ENCODE results near the gene IGF2BP2.
"Not testable (repeated sequence)": the region's sequence is repeated elsewhere in the genome, so short reads cannot be mapped to it uniquely, and the experiment has no call there.

The IGF2BP2 gene

DNA sequence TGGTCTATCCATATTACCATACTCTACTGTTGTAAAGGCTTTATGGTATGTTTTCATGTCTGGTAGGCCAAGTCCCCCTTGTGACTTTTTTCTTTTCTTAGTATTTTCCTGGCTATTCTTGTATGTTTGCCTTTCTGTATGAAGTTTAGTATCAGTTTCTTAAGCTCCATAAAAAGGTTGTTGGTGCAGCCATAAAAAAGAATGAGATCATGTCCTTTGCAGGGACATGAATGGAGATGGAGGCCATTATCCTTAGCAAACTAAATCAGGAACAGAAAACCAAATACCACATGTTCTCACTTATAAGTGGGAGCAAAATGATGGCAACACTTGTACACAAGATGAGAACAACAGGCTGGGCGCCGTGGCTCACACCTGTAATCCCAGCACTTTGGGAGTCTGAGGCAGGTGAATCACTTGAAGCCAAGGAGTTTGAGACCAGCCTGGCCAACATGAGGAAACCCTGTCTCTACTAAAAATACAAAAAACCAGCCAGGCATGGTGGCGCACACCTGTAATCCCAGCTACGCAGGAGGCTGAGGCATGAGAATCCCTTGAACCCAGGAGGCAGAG is 13.7 kb upstream of the IGF2BP2 start:
- not testable (repeated sequence) for DNase-seq (ENCODE audit: low read depth in 2 of 3, low spot score in 2 of 3)

DNA sequence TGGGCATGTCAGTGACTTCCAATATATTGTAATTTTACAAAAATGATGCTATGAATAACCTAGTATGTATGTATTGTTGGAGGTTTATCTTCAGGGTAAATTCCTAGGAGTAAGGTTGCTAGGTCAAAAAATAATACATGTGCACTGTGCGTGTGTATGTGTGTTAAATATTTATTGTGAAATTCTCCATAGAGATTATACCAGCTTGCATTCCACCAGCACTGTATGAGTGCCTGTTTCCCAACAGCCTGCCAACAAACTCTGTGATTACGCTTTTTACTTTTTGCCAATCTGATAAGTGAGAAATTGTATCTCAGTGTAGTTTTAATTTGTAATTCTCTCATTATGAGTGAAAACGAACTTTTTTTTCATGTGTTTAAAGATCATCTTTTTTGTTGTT is 12.6 kb upstream of the IGF2BP2 start:
- no peak for DNase-seq (ENCODE audit: low read depth in 2 of 3, low spot score in 2 of 3)

DNA sequence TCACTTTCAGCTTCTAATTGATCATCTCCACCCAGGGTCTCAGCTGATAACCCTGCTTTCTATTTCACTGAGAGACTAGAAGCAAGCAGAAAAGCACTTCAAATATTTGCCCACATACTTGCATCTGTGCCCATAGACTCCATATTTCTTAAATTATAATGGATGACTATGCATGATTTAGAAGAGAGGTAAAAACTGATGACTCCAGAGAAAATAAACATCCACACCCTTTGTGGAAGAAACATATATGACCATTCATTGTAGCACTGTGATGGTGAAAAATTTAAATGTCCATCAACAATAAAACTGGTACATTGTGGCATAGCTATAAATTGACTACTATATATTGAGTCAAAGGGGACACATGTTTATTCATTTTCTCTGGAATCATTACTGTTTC is 7.1 kb upstream of the IGF2BP2 start:
- no peak for DNase-seq (ENCODE audit: low read depth in 2 of 3, low spot score in 2 of 3)

DNA sequence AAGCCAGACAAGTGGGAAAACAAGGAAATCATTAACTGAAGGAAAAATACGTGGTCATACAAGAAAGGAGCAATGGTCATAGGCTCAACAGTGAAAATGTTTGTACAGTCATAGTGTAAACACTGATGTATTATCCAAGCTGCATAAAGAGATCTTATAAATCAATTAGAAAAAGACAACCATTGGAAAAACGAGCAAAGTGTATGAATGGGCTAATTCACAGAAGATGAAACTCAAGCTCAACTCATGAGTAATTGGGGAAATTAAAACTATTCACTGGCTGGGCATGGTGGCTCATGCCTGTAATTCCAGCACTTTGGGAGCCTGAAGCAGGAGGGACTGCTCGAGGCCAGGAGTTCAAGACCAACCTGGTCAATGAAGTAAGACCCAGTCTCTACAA is 6.4 kb upstream of the IGF2BP2 start:
- no peak for DNase-seq (ENCODE audit: low read depth in 2 of 3, low spot score in 2 of 3)

- DNase-seq (ENCODE audit: low read depth in 2 of 3, low spot score in 2 of 3), result no peak
Measured at GRCh38 chr3:185830018-185830797, 5.4 kb upstream of the IGF2BP2 start.

- DNase-seq (ENCODE audit: low read depth in 2 of 3, low spot score in 2 of 3), result no peak
Measured at GRCh38 chr3:185828755-185829154, 3.9 kb upstream of the IGF2BP2 start.

DNA sequence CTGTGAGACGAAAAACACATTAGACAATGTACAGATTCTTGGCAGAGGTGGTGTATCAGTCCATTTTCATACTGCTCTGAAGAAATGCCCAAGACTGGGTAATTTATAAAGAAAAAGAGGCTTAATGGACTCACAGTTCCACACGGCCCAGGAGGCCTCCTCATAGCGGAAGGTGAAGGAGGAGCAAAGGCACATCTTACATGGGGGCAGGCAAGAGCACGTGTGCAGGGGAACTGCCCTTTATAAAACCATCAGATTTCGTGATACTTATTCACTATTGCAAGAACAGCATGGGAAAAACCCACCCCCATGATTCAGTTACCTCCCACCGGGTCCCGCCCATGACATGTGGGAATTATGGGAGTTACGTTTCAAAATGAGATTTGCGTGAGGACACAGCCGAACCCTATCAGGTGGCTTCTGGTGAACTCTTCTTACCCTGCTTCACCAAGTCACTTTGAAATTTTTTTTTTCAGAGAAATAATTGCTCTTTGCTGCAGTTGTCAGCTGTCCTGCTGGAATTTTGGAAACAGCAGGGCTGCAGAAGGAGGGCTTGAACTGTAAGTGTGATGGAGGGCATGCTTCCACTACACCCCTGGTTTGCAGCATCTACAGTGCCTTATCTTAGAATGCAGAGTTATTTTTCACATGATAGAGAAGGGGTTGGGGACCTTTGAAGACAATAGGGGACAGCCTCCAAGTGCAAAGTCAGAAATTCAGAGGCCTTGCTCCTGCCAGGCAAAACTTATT is 2.9 kb upstream of the IGF2BP2 start:
- no peak for DNase-seq (ENCODE audit: low read depth in 2 of 3, low spot score in 2 of 3)

- no peak for DNase-seq (ENCODE audit: low read depth in 2 of 3, low spot score in 2 of 3)
Measured at GRCh38 chr3:185825639-185826481, 1.0 kb upstream of the IGF2BP2 start.

DNA sequence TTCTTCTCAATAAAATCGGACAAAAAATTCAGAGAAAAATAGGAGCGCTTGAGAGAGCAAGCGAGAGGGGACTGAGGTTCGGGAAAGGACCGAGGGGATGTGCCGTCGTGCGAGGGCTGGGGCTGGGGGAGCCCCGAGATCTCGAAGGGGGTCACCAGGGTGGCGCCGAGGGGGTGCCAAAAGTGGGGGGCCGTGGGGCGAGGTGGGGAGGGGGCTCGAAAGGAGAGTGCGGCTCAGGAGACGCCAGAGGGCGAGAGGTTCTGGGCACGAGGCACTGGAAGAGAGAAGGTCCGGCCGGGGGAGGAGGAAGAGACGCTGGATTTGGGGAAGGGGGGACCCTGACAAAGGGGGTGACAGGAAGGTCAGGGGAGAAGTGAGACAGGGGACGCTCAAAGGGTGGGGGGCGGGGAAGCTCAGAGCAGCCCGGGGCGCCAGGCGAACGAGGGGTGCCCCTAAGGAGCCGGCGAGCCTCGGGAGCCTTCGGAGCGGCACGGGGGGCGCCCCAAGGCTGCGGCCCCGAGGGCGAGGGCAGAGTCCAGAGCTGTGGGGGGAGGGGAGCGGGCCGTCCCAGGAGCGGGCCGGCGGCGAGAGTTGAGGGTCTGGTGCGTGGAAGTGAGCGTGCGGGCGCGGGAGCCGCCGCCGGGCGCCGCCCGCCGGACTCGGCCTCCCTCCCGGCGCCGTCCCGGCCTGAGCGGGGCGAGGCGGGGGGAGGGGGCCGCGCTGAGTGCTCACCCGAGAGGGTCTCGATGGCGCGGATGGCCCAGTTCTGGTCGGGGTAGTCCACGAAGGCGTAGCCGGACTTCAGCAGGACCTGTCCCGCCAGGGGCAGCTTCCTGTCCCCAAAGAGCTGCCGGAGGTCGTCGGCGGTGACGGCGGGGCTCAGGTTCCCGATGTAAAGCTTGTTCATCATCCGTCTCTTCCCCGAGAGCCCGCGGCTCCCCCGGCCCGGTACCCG is 514 bp downstream of the IGF2BP2 start:
- peak in 1 of 3 experiments; percentile 8 for DNase-seq (ENCODE audit: low read depth in 2 of 3, low spot score in 2 of 3)

GRCh38 chr3:185823078-185824044 is 1.5 kb downstream of the IGF2BP2 start:
- no peak for DNase-seq (ENCODE audit: low read depth in 2 of 3, low spot score in 2 of 3)

DNA sequence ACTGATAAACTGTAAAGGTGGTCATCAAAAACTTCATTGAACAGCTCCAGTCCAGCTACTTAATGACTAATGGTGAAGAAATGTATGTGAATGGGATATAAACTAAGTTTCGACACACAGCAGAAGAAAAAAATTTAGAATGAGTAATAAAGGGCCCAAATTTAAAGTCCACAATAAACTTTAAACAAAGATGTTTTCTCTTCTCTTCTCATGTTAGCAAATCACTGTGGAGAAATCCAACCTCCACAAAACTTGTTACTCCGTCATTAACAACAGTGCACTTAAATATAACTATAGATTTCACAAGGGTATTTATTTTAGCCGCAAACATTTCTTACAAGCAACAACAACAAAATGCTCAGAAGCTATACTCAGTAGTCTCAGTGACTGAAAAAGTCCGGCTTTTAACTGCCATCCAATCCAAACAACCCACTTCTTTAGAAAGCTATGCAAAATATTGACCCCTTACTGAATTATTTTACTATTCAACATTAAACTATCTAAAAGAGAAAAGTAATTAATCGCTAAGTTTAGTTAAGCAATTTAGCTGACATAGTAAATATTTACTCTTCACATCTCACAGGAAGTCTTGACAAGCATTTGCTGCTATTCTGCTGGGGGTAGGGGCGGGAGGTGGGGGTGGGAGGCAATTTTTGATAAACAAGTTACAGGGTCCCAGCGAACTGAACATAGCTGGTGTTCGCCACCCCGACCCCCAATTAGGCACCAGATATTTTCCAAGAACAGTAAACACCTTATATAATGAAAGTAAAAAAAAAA is 2.4 kb downstream of the IGF2BP2 start:
- no peak for DNase-seq (ENCODE audit: low read depth in 2 of 3, low spot score in 2 of 3)

- DNase-seq (ENCODE audit: low read depth in 2 of 3, low spot score in 2 of 3), result no peak
Measured at GRCh38 chr3:185820973-185821758, 3.7 kb downstream of the IGF2BP2 start.

GRCh38 chr3:185818267-185818875 is 6.5 kb downstream of the IGF2BP2 start:
- no peak for DNase-seq (ENCODE audit: low read depth in 2 of 3, low spot score in 2 of 3)

- DNase-seq (ENCODE audit: low read depth in 2 of 3, low spot score in 2 of 3), result no peak
Measured at GRCh38 chr3:185815391-185816282, 9.2 kb downstream of the IGF2BP2 start.

DNA sequence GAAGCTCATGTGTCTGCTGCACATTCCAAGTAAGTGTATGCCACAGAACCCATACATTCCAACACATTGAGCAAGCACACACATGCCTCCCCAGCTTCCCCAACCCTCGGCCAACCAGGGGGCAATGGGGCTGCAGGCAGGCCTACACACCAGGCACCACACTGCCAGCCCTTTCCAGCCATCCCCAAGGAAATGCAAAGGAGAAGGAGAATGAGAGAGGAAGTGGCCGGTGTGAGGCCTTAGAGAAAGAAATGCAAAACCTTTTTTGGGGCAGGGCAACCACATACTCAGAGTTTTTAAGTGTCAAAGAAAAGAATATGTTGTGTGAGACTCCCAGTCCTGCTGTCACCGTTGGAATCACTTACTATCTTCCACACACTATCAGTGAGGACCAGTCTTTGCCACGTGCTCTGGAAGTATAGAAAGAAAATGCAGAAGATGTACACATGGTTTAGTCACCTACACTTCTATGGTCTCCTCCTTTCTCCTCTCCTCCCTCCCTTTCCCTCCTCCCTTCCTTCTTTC is 11.1 kb downstream of the IGF2BP2 start:
- DNase-seq (ENCODE audit: low read depth in 2 of 3, low spot score in 2 of 3), result no peak

- DNase-seq (ENCODE audit: low read depth in 2 of 3, low spot score in 2 of 3), result no peak
Measured at GRCh38 chr3:185813205-185813604, 11.6 kb downstream of the IGF2BP2 start.
